Sigmoid colon (tissue), 7 donors: ENCODE measurements around the gene C1orf21. TPM values are rescaled to one million over a fixed set of nuclear protein-coding genes. Genes with fewer than 3 reads are reported as not detected.

Experiments
- DNase-seq: peaks from one replicate; pipeline ENCODE4 v3.0.0-alpha.2; 2019
- H3K27ac ChIP-seq, 4 donors: fragments of 200-600 bp; sonication (generic); one replicate each; pipeline ENCODE4 v1.5.1; 2016 to 2019; ENCODE audit warnings: mild to moderate bottlenecking in 1 of 4
- H3K27me3 ChIP-seq, 3 donors: fragments of 200-600 bp; sonication (generic); one replicate each; pipeline ENCODE4 v1.5.1; 2019; ENCODE audit warnings: mild to moderate bottlenecking in 1 of 3
- H3K36me3 ChIP-seq, 4 donors: fragments of 200-600 bp; sonication (generic); one replicate each; pipeline ENCODE4 v1.5.1; 2016 to 2019
- H3K4me1 ChIP-seq, 4 donors: fragments of 200-600 bp; sonication (generic); one replicate each; pipeline ENCODE4 v1.5.1; 2017 to 2019
- H3K4me3 ChIP-seq, 4 donors: fragments of 200-600 bp; sonication (generic); one replicate each; pipeline ENCODE4 v1.5.1; 2017 to 2019; ENCODE audit warnings: mild to moderate bottlenecking in 2 of 4, moderate library complexity in 1 of 4
- H3K9me3 ChIP-seq, 4 donors: fragments of 200-600 bp in 3 of 4; sonication (generic) in 3 of 4; one replicate each; pipeline versions ENCODE4 v1.5.1 to v1.6.1; 2013 to 2019
- EP300 ChIP-seq, 4 donors: sonication (generic); formaldehyde crosslinking; IDR thresholded peaks; one replicate each; pipeline ENCODE4 v1.6.1; 2017; ENCODE audit warnings: antibody characterized with exemption in 4 of 4
- POLR2A ChIP-seq, 2 donors: fragments of 450-650 bp; IDR thresholded peaks; one replicate each; pipeline ENCODE4 v1.6.1; 2016; ENCODE audit warnings: antibody characterized with exemption in 2 of 2, mild to moderate bottlenecking in 2 of 2, moderate library complexity in 2 of 2
- POLR2AphosphoS5 ChIP-seq, 4 donors: sonication (generic); formaldehyde crosslinking; IDR thresholded peaks; one replicate each; pipeline ENCODE4 v1.6.1; 2017; ENCODE audit warnings: antibody characterized with exemption in 4 of 4
- WGBS, 2 donors: extraction: QIAGEN DNeasy Blood & Tissue Kit; methylation state at CpG; one replicate each; pipeline ENCODE4 v1.1.7; 2013; 5-methylcytosine and 5-hydroxymethylcytosine counted together
- intact Hi-C: fragments of 100-400 bp; cut with DNase I; formaldehyde crosslinking; loops from one replicate; pipeline ENCODE4 v1.15.1; 2023
- polyA plus RNA-seq, 3 donors: library from polyadenylated mRNA; stranded (reverse); fragments of 200-250 nt; gene quantifications; one replicate each; pipeline ENCODE4 v1.2.3, GENCODE V29; 2013
- total RNA-seq, 4 donors: library from RNA; depleted of rRNA; stranded (reverse); fragments of >200 nt; gene quantifications; one replicate each; pipeline ENCODE4 v1.1.0, GENCODE V29; 2016
- TF ChIP-seq, protein P1 (sequence below), 4 experiments: fragments of 450-650 bp in 3 of 4; fragments of 200-600 bp in 1 of 4; IDR thresholded peaks; one replicate each; pipeline ENCODE4 v1.5.1; 2016 to 2019; ENCODE audit warnings: antibody characterized with exemption in 4 of 4, mild to moderate bottlenecking in 3 of 4, moderate library complexity in 2 of 4
- donor health status: healthy with polysubstance abuse.
- donor health status: Bipolar disorder and iron deficiency.
- donor health status: healthy.

Gene C1orf21
- total and polyA plus RNA-seq, 7 donors: 39.5 to 109 (median 80.0) TPM

- Histone ChIP-seq H3K4me1 (peaks cover 0 to 60% (median 31%) of the 10 kb centered on the region in 4 donors), H3K4me3 (no peak overlapping the region), H3K27me3 (no peaks in the 10 kb centered on the region), H3K36me3 (no peaks in the 10 kb centered on the region), H3K27ac (peak overlapping the region in 3 of 4 donors; percentile 5 to 56 (median 46)), H3K9me3 (no peaks in the 10 kb centered on the region)
- intact Hi-C loops: no loop called here
- peak; percentile 81 for DNase-seq
- WGBS, 2 donors: 84 to 90% methylated on average over 8 of the region's 8 CpGs
- TF ChIP-seq EP300 (IDR thresholded peaks at IDR 0.05) (peak in 2 of 4 donors; percentile 64 to 73), POLR2AphosphoS5 (IDR thresholded peaks at IDR 0.05) (peak in 1 of 4 donors; percentile 55), POLR2A (IDR thresholded peaks at IDR 0.05) (no peak)
- TF ChIP-seq, protein P1, sequence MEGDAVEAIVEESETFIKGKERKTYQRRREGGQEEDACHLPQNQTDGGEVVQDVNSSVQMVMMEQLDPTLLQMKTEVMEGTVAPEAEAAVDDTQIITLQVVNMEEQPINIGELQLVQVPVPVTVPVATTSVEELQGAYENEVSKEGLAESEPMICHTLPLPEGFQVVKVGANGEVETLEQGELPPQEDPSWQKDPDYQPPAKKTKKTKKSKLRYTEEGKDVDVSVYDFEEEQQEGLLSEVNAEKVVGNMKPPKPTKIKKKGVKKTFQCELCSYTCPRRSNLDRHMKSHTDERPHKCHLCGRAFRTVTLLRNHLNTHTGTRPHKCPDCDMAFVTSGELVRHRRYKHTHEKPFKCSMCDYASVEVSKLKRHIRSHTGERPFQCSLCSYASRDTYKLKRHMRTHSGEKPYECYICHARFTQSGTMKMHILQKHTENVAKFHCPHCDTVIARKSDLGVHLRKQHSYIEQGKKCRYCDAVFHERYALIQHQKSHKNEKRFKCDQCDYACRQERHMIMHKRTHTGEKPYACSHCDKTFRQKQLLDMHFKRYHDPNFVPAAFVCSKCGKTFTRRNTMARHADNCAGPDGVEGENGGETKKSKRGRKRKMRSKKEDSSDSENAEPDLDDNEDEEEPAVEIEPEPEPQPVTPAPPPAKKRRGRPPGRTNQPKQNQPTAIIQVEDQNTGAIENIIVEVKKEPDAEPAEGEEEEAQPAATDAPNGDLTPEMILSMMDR (IDR thresholded peaks at IDR 0.05): no peak
Measured at GRCh38 chr1:184632415-184633175, 245.8 kb downstream of the C1orf21 start.

GRCh38 chr1:184633785-184634184 is 247.0 kb downstream of the C1orf21 start:
- H3K27ac ChIP-seq: peak overlapping the region in 2 of 4 donors; percentile 52 to 56

GRCh38 chr1:184634296-184634695 is 247.5 kb downstream of the C1orf21 start:
- no peak overlapping the region for H3K4me3 ChIP-seq
- no peaks in the 10 kb centered on the region for H3K36me3 ChIP-seq
- H3K27ac ChIP-seq: peak overlapping the region in 2 of 4 donors; percentile 52 to 56
- peaks cover 0 to 57% (median 28%) of the 10 kb centered on the region in 4 donors for H3K4me1 ChIP-seq
- intact Hi-C loops: no loop called here
- no peaks in the 10 kb centered on the region for H3K9me3 ChIP-seq
- 74 to 77% methylated on average over 1 of the region's 1 CpG for WGBS, 2 donors
- TF ChIP-seq, protein P1 (IDR thresholded peaks at IDR 0.05): no peak
- TF ChIP-seq POLR2A (IDR thresholded peaks at IDR 0.05): no peak
- no peak for TF ChIP-seq EP300 (IDR thresholded peaks at IDR 0.05)
- DNase-seq: no peak
- no peaks in the 10 kb centered on the region for H3K27me3 ChIP-seq

More at GRCh38 chr1:184633785-184634184, 247.0 kb downstream of the C1orf21 start:
- Histone ChIP-seq H3K4me1 (peaks cover 0 to 60% (median 31%) of the 10 kb centered on the region in 4 donors), H3K27me3 (no peaks in the 10 kb centered on the region), H3K36me3 (no peaks in the 10 kb centered on the region), H3K9me3 (no peaks in the 10 kb centered on the region), H3K4me3 (no peak overlapping the region)
- TF ChIP-seq EP300 (IDR thresholded peaks at IDR 0.05) (no peak), POLR2A (IDR thresholded peaks at IDR 0.05) (no peak), POLR2AphosphoS5 (IDR thresholded peaks at IDR 0.05) (no peak)
- TF ChIP-seq, protein P1 (IDR thresholded peaks at IDR 0.05): no peak
- 86 to 88% methylated on average over 4 of the region's 4 CpGs for WGBS, 2 donors
- intact Hi-C loops: no loop called here
- no peak for DNase-seq

- intact Hi-C loops: no loop called here
- Histone ChIP-seq H3K4me3 (no peak overlapping the region), H3K27ac (peak overlapping the region; percentile 35 to 56 (median 44)), H3K27me3 (no peaks in the 10 kb centered on the region), H3K9me3 (no peaks in the 10 kb centered on the region), H3K4me1 (peaks cover 0 to 46% (median 22%) of the 10 kb centered on the region in 4 donors), H3K36me3 (no peaks in the 10 kb centered on the region)
- 82 to 84% methylated on average over 6 of the region's 6 CpGs for WGBS, 2 donors
- peak; percentile 74 for DNase-seq
- no peak for TF ChIP-seq POLR2A (IDR thresholded peaks at IDR 0.05)
- TF ChIP-seq EP300 (IDR thresholded peaks at IDR 0.05): peak in 1 of 4 donors; percentile 46
- TF ChIP-seq POLR2AphosphoS5 (IDR thresholded peaks at IDR 0.05): peak; percentile 11 to 72 (median 63)
- TF ChIP-seq, protein P1 (IDR thresholded peaks at IDR 0.05): no peak
Measured at GRCh38 chr1:184635347-184635979, 248.6 kb downstream of the C1orf21 start.
